ENCODE measurements around the gene MS4A3.

GRCh38 chr11:60040109-60040508 is 16.4 kb upstream of the MS4A3 start, which contains the start of gene OOSP2:
- TF ChIP-seq TCF12 (IDR thresholded peaks at IDR 0.05; ENCODE audit: low read depth, low read length) = no peak
- no peak for TF ChIP-seq GABPA (IDR thresholded peaks at IDR 0.05; ENCODE audit: low read depth)
- TF ChIP-seq EP300 (IDR thresholded peaks at IDR 0.05; ENCODE audit: borderline replicate concordance in 1 of 2, control insufficient read depth in 1 of 2, low read depth in 2 of 2, low read length in 2 of 2) = no peak
- no peak for TF ChIP-seq TAF1 (IDR thresholded peaks at IDR 0.05; ENCODE audit: borderline replicate concordance, low read depth, low read length)
- no peak for TF ChIP-seq FOXM1 (IDR thresholded peaks at IDR 0.05; ENCODE audit: low read depth, low read length)
- no peak for TF ChIP-seq ZNF274 (IDR thresholded peaks at IDR 0.05; ENCODE audit: insufficient read depth, insufficient read length)
- no peak for TF ChIP-seq POLR2AphosphoS2 (IDR thresholded peaks at IDR 0.05; ENCODE audit: low read depth, low read length)
- TF ChIP-seq PKNOX1 (IDR thresholded peaks at IDR 0.05) = no peak
- no peak for TF ChIP-seq MYC (IDR thresholded peaks at IDR 0.05; ENCODE audit: insufficient read depth, insufficient read length, insufficient replicate concordance, low read length, severe bottlenecking)

All from GM12878 (cell line).